ENCODE data around the gene EIF2B2. TPM values are rescaled to one million over a fixed set of nuclear protein-coding genes. Genes with fewer than 3 reads are reported as not detected.

EIF2B2 gene
- 49.2 TPM for polyA plus RNA-seq (2012; ENCODE audit: low read depth, missing spikeins)

DNA sequence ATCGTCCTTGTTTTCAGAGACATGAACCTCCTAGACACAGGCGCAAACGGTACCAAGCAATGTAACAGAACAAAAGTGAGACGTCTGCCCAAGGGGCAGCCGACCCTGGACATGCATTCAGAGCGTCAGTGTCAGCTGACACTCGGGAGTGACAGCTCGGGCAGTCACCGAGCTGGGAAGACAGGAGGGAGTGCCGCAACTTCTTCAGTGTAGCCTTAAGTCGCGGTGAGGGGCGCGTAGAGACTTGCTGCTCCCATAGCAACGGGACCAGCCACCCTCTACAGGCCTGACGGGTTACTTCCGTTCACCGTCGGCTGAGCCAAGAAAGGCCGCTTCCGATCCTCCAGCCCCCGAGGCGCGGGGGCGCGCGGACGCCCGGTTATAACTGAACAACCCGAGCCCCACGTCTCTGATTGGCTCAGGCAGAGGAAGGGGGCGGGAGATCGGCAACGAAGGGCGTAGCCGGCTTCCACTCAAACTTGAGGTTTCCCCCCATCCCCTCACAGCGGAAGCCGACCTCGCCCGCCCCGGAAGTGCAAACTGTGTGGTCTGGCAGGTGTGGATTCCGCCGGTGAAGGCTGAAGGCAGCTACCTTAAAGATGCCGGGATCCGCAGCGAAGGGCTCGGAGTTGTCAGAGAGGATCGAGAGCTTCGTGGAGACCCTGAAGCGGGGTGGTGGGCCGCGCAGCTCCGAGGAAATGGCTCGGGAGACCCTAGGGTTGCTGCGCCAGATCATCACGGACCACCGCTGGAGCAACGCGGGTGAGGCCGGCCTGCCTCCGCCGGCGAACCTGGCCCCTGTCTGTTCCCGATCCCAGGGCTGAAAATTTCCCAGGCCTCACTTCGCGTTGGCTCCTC, at the start of gene EIF2B2:
EIF2B2 (plus strand) TSS at position 530 of the 858 bp plus-strand sequence; CDS start at position 600, 70 bp downstream.
- FAIRE-seq = peak; percentile 99
- TF ChIP-seq POLR2A (IDR thresholded peaks at IDR 0.05; ENCODE audit: low read depth, low read length) = peak; percentile 40; the same call in 1 of the 2 replicates
- TF ChIP-seq TAF1 (IDR thresholded peaks at IDR 0.05; ENCODE audit: low read depth, low read length) = no peak
- TF ChIP-seq PAX5 (IDR thresholded peaks at IDR 0.05; ENCODE audit: insufficient read depth, low read length, severe bottlenecking) = peak; percentile 20
- TF ChIP-seq POU2F2 (IDR thresholded peaks at IDR 0.05; ENCODE audit: low read depth, low read length) = no peak
- 0 out of 2 replicates have a peak, but pooled peaks have one; percentile 44 for TF ChIP-seq SPI1 (IDR thresholded peaks at IDR 0.05; ENCODE audit: low read depth, low read length)
- TF ChIP-seq POLR2AphosphoS5 (IDR thresholded peaks at IDR 0.05; ENCODE audit: low read depth, low read length) = peak; percentile 62; the same call in 1 of the 2 replicates
- DNase-seq (ENCODE audit: insufficient read length, low spot score) = peak; percentile 91

DNA sequence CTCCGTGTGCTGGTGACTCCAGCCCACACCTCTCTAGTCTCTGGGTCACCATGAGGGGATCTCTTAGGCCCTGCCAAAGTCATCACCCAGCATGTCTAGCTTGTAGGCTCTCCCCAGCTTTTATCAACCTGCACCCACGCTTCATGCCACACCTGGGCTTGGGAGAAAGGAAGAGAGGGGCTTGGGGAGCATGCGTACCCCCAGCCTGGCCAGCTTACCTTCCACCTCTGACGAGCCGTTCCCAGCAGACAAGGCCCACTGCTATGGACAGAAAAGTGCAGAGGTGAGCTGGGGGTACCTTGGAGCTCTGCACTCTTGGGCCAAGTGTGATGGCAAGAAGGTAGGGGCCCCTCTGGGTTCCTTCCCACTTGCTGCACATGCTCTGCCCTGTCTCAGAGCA, 49.0 kb upstream of the EIF2B2 start:
- FAIRE-seq (peak; percentile 9), DNase-seq (ENCODE audit: insufficient read length, low spot score) (no peak)
- TF ChIP-seq POLR2A (IDR thresholded peaks at IDR 0.05; ENCODE audit: low read depth, low read length) (no peak), POU2F2 (IDR thresholded peaks at IDR 0.05; ENCODE audit: low read depth, low read length) (no peak), SPI1 (IDR thresholded peaks at IDR 0.05; ENCODE audit: low read depth, low read length) (no peak), TAF1 (IDR thresholded peaks at IDR 0.05; ENCODE audit: low read depth, low read length) (no peak), PAX5 (IDR thresholded peaks at IDR 0.05; ENCODE audit: insufficient read depth, low read length, severe bottlenecking) (no peak), POLR2AphosphoS5 (IDR thresholded peaks at IDR 0.05; ENCODE audit: low read depth, low read length) (no peak)

DNA sequence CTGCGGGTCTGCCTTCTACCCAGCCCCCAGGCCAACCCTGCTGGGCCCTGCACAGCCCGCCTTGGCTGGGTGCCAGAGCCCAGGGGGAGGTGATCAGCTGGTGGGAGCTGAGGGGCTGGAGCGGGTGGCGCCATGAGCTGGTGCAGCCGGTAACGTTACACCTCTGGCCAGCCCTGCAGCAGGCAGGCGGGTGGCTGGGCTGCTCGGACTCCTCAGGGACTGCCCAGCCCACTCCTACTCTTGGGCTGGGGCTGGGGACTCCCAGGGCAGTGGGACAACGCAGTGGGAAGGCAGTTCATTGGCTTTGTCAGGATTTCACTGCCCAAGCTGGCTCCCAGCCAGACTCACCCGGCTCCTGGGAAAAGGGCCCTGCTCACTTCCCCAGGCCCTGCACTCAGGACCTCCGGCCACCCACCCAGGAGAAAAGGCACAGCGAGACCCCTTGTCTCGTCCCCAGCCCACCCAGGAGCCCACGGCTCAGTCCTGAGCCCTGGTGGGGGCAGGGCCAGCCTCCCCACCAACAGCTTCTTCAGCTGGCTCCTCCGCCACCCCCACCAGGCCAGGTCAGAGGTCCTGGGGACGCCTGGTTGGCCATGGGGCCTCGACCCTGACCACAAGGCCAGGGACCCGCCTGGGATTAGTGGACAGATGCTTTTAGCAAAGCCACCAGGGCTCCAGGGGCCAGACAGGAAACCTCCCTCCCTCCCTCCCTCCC, 48.3 kb upstream of the EIF2B2 start:
- no peak for TF ChIP-seq SPI1 (IDR thresholded peaks at IDR 0.05; ENCODE audit: low read depth, low read length)
- TF ChIP-seq POLR2AphosphoS5 (IDR thresholded peaks at IDR 0.05; ENCODE audit: low read depth, low read length) = no peak
- TF ChIP-seq POU2F2 (IDR thresholded peaks at IDR 0.05; ENCODE audit: low read depth, low read length) = no peak
- TF ChIP-seq POLR2A (IDR thresholded peaks at IDR 0.05; ENCODE audit: low read depth, low read length) = no peak
- no peak for TF ChIP-seq TAF1 (IDR thresholded peaks at IDR 0.05; ENCODE audit: low read depth, low read length)
- TF ChIP-seq PAX5 (IDR thresholded peaks at IDR 0.05; ENCODE audit: insufficient read depth, low read length, severe bottlenecking) = no peak
- DNase-seq (ENCODE audit: insufficient read length, low spot score) (no peak), FAIRE-seq (no peak)

DNA sequence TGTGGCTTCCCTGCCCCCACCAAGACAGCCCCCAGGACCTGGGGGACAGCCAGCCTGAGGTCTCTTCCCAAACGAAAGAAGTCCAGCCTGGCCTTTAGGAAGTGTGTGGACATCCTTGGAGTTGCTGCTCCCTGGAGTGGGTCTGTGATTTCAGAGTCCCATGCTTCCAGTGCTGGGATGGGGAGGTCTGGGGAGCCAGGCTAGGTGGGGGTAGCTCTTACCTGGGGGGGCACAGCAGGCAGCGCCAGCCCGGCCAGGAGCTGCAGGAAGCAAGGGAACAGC, 47.8 kb upstream of the EIF2B2 start:
- DNase-seq (ENCODE audit: insufficient read length, low spot score) (no peak), FAIRE-seq (no peak)
- TF ChIP-seq POLR2A (IDR thresholded peaks at IDR 0.05; ENCODE audit: low read depth, low read length) = no peak
- no peak for TF ChIP-seq SPI1 (IDR thresholded peaks at IDR 0.05; ENCODE audit: low read depth, low read length)
- TF ChIP-seq PAX5 (IDR thresholded peaks at IDR 0.05; ENCODE audit: insufficient read depth, low read length, severe bottlenecking) = no peak
- no peak for TF ChIP-seq TAF1 (IDR thresholded peaks at IDR 0.05; ENCODE audit: low read depth, low read length)
- no peak for TF ChIP-seq POLR2AphosphoS5 (IDR thresholded peaks at IDR 0.05; ENCODE audit: low read depth, low read length)
- TF ChIP-seq POU2F2 (IDR thresholded peaks at IDR 0.05; ENCODE audit: low read depth, low read length) = no peak

DNA sequence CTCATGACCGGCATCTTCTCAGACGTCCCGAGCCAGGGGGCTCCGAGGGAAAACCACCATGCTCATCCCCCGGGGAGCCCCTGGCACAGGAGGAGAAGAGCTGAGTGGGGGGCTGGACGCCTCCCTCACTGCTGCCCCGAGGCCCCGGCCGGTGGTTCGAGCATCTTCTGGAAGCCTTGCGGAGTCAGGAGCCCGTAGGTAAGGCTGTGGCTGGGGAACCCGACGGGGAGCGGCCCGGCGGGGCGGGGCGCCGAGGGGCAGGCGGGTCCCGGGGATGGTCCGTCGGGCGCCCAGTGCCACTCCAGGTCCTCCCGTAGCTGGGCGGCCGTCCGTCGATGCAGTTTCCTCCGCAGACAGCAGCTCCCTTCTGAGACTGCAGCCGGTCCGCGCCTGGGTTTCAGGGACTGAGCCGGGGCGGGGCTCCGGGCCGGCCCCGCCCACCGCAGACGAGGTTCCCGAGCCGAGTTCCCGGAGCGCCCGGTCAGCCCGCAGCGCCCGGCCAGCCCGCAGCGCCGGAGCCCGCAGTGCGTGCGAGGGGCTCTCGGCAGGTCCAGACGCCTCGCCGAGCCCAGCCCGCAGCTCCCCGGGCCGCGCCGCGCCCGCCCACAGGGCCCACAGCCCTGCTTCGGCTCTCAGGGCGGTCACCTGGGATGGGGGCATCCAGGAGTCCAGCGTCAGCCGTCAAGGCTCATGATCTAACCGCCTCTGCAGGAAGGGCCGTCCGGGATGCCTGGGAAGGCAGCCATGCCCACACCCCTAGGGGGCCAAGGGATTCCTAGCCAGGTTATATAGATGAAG, 47.3 kb upstream of the EIF2B2 start, which contains the start of gene PGF:
PGF (minus strand) TSS at position 369 of the 798 bp plus-strand sequence; CDS start at position 14, 355 bp downstream.
- FAIRE-seq (peak; percentile 9), DNase-seq (ENCODE audit: insufficient read length, low spot score) (no peak)

DNA sequence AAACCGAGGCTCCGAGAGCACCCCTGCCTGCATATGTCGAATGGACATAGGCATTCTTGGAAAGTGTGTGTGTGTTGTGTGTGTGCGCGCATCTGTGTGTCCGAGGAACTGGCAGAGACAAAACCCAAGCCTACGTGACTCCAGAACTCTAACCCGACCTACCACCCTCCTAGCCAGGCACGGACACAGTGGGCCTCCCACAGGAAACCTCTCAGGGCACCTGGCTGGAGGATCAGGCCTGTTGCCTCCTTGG, 46.8 kb upstream of the EIF2B2 start:
- FAIRE-seq (no peak), DNase-seq (ENCODE audit: insufficient read length, low spot score) (no peak)
- TF ChIP-seq POLR2A (IDR thresholded peaks at IDR 0.05; ENCODE audit: low read depth, low read length) (no peak), TAF1 (IDR thresholded peaks at IDR 0.05; ENCODE audit: low read depth, low read length) (no peak), POLR2AphosphoS5 (IDR thresholded peaks at IDR 0.05; ENCODE audit: low read depth, low read length) (no peak), SPI1 (IDR thresholded peaks at IDR 0.05; ENCODE audit: low read depth, low read length) (no peak), POU2F2 (IDR thresholded peaks at IDR 0.05; ENCODE audit: low read depth, low read length) (no peak), PAX5 (IDR thresholded peaks at IDR 0.05; ENCODE audit: insufficient read depth, low read length, severe bottlenecking) (no peak)

More for the DNA sequence above, 47.3 kb upstream of the EIF2B2 start, which contains the start of gene PGF:
- TF ChIP-seq POLR2A (IDR thresholded peaks at IDR 0.05; ENCODE audit: low read depth, low read length) = no peak
- no peak for TF ChIP-seq PAX5 (IDR thresholded peaks at IDR 0.05; ENCODE audit: insufficient read depth, low read length, severe bottlenecking)
- TF ChIP-seq POU2F2 (IDR thresholded peaks at IDR 0.05; ENCODE audit: low read depth, low read length) = no peak
- TF ChIP-seq SPI1 (IDR thresholded peaks at IDR 0.05; ENCODE audit: low read depth, low read length) = no peak
- TF ChIP-seq POLR2AphosphoS5 (IDR thresholded peaks at IDR 0.05; ENCODE audit: low read depth, low read length) = no peak
- TF ChIP-seq TAF1 (IDR thresholded peaks at IDR 0.05; ENCODE audit: low read depth, low read length) = no peak

- DNase-seq (ENCODE audit: insufficient read length, low spot score) (no peak), FAIRE-seq (no peak)
- no peak for TF ChIP-seq POU2F2 (IDR thresholded peaks at IDR 0.05; ENCODE audit: low read depth, low read length)
- no peak for TF ChIP-seq PAX5 (IDR thresholded peaks at IDR 0.05; ENCODE audit: insufficient read depth, low read length, severe bottlenecking)
- TF ChIP-seq POLR2AphosphoS5 (IDR thresholded peaks at IDR 0.05; ENCODE audit: low read depth, low read length) = no peak
- no peak for TF ChIP-seq POLR2A (IDR thresholded peaks at IDR 0.05; ENCODE audit: low read depth, low read length)
- TF ChIP-seq TAF1 (IDR thresholded peaks at IDR 0.05; ENCODE audit: low read depth, low read length) = no peak
- TF ChIP-seq SPI1 (IDR thresholded peaks at IDR 0.05; ENCODE audit: low read depth, low read length) = no peak
These were observed 46.2 kb upstream of the EIF2B2 start for GRCh38 chr14:74956280-74957072.

GRCh38 chr14:74959596-74960180, 43.0 kb upstream of the EIF2B2 start:
- no peak for FAIRE-seq
- no peak for DNase-seq (ENCODE audit: insufficient read length, low spot score)
- TF ChIP-seq SPI1 (IDR thresholded peaks at IDR 0.05; ENCODE audit: low read depth, low read length) = peak; percentile 49; the same call in 1 of the 2 replicates
- no peak for TF ChIP-seq TAF1 (IDR thresholded peaks at IDR 0.05; ENCODE audit: low read depth, low read length)
